Measurements from ENCODE around the gene ADAMTS8.

DNA sequence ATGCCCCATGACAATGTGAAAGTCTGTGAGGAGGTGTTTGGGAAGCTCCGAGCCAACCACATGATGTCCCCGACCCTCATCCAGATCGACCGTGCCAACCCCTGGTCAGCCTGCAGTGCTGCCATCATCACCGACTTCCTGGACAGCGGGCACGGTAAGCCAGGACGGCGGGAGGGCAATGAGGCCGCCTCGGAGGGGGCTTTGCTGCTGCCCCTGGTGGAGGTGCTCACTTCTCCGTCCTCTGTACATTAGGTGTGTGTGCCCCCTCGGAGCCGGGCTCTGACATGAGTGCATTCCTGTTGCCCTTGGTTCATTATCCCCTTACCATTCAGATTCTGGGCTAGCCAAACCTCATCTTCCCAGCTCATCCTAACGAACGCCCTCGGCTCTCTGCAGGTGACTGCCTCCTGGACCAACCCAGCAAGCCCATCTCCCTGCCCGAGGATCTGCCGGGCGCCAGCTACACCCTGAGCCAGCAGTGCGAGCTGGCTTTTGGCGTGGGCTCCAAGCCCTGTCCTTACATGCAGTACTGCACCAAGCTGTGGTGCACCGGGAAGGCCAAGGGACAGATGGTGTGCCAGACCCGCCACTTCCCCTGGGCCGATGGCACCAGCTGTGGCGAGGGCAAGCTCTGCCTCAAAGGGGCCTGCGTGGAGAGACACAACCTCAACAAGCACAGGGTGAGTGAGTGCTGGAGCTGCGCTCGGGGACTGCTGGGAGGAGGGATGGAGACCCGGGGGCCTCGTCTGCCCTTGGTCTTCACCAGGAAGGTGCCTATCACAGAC is 33.9 kb upstream of the ADAMTS8 start:
- TF ChIP-seq, protein P1, sequence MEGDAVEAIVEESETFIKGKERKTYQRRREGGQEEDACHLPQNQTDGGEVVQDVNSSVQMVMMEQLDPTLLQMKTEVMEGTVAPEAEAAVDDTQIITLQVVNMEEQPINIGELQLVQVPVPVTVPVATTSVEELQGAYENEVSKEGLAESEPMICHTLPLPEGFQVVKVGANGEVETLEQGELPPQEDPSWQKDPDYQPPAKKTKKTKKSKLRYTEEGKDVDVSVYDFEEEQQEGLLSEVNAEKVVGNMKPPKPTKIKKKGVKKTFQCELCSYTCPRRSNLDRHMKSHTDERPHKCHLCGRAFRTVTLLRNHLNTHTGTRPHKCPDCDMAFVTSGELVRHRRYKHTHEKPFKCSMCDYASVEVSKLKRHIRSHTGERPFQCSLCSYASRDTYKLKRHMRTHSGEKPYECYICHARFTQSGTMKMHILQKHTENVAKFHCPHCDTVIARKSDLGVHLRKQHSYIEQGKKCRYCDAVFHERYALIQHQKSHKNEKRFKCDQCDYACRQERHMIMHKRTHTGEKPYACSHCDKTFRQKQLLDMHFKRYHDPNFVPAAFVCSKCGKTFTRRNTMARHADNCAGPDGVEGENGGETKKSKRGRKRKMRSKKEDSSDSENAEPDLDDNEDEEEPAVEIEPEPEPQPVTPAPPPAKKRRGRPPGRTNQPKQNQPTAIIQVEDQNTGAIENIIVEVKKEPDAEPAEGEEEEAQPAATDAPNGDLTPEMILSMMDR (IDR thresholded peaks at IDR 0.05): no peak
- TF ChIP-seq POLR2A (IDR thresholded peaks at IDR 0.05): no peak
